HTR-8/SVneo (cell line): ENCODE results near the gene PTPN4.
"Not testable (repeated sequence)": the region's sequence is repeated elsewhere in the genome, so short reads cannot be mapped to it uniquely, and the experiment has no call there.

ENCODE experiments used
- DNase-seq: peaks from one replicate; pipeline ENCODE4 v3.0.0; 2011; ENCODE audit warnings: low spot score, mixed read lengths; ENCODE audit not compliant: insufficient read length
- FAIRE-seq: peaks from 2 replicates; lab custom pipeline; 2011; peaks lifted over from hg19 to GRCh38; lab: Jason Lieb, UNC

The PTPN4 gene

DNA sequence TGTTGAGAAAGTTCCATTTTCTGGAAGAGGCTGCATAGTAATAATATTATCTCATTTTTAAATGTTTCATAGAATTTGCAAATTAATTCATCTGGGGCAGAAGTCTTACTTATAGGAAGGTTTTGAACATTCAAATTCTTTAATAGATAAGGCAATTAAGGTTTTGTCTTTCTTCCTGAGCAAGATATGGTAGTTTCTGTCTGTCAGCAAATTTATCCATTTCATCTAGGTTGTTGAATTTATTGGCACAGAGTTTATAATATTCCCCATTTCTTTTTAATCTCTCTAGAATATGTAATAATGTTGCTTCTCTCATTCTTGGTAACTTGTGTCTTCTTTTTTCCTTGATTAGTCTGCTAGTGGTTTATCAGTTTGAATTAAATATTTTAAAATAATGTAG is 163.0 kb downstream of the PTPN4 start:
- DNase-seq (no peak), FAIRE-seq (no peak)

DNA sequence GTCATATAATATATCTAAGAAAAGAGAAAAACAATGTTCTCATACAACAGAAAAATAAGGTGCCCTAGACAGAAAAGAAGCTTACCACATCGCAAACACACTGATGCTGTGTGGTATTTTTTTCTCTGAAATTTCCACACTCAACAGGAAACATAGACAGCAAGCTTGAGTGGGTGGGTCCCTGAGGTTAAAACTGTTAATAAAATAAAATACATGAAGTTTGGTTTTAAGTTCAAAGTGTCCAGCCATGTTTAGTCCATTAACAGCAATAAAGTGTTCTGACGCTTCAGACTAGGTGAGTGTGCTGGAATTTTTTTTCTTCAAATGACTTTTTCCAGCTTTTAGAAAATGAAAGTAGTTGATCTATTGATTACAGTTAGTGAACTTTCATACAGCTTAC is 169.8 kb downstream of the PTPN4 start:
- DNase-seq: no peak
- FAIRE-seq: no peak

DNA sequence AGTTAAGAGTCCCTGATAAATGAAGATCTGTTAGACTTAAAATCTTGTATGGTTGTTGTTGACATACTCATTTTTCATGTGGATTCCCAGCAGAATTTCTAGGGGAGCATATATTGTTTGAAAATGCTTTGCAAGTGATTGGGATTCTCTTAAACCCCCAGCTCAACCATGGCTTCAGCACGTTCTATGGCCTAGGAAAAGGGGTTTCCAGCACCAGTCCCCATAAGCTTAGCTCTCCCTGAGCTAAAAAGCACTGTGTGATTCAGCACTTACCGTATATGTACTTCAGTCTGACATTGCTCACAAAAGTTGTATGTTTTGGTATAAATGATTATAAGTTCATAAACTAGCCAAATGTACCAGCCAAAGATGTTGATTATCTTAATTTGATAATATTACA is 173.1 kb downstream of the PTPN4 start:
- FAIRE-seq: no peak

DNA sequence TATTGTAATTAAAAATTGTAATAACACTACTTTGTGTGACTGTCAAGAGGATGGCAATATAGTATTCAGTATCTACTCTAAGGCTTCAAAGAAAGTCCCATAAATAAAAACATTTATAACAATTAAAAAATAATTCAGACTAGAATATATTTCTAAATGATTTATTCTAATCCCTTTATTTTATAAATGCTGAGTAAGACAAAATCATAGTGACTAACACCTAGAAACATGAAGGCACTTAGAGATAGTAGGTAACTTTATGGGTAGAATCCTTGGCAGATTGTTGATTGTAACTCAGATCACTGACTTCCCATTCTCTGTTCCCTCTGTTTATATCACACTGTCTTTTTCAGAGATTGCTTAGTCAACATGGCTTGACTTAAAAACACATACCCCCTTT is 174.6 kb downstream of the PTPN4 start:
- DNase-seq: no peak

More for the DNA sequence above, 173.1 kb downstream of the PTPN4 start:
- no peak for DNase-seq

DNA sequence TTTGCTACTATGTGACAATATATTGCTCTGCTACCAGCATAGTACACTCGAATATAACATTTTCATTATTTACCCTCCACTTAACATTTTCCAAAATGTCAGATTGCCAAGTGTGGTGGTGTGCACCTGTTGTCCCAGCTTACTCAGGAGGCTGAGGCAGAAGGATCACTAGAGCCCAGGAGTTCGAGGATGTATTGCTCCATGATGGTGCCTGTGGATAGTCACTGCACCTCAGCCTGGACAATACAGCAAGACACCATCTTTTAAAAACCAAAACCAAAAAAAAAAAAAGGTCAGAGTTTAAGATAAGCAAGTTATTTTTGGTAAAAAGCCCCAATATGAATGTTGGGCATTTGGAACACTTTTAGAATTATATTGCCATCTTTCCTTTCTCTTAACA is 178.0 kb downstream of the PTPN4 start:
- FAIRE-seq: no peak
- DNase-seq: no peak

More for the DNA sequence above, 174.6 kb downstream of the PTPN4 start:
- FAIRE-seq: no peak

DNA sequence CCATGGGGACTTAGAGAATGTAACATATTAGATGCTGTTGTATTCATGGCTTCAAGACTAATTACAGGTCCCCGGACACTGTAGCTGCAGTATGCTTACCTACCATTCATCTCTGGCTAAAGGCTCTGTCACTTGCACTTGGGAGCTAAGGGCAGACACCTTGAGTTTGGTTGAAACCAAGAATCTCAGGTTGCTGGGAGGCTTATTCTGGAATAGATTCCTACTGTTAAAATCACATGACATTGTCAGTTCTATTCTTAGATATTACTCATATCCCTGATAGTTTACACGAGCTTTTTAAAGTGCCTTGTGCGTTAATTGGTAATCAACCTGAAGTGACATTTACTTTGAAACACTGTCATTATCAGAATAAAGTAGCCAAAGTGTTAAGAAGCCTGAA is 180.2 kb downstream of the PTPN4 start:
- no peak for DNase-seq
- FAIRE-seq: no peak

DNA sequence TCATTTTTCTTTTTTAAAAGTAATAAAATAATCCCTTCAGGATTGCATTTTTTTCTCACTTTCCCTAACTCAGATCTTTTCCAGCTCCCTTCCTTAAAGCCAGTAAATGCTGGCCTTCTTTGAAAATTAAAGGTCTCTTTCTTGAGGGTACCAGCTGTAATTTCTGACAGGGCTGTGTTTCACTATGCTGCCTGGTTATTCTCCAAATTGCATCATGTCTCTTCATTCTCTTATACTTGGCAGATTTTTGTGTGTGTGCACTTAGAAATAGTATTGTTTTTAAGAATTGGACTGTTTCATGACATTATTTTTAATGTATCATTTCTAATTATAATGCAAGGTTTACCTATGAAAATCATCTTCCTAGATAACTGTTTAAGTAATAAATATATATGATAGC is 181.1 kb downstream of the PTPN4 start:
- FAIRE-seq (no peak), DNase-seq (no peak)

DNA sequence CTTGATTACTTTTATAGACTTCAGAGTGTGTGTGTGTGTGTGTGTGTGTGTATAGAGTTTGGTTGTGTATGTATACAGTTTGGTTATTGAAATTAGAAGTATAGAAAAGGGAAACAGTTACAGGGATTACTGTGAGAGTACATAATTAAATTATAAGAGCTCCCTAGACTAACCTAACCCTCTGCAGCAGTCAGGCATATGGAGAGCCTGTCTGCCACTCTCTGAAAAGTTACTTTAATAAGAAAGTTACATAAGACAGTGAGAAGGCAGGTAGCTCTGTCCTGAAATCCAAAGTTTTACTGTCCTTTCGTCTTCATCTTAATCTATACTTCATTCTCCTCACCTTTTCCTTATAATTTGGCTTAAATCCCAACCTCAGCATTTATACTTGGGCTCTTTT is 181.7 kb downstream of the PTPN4 start:
- FAIRE-seq: no peak

DNA sequence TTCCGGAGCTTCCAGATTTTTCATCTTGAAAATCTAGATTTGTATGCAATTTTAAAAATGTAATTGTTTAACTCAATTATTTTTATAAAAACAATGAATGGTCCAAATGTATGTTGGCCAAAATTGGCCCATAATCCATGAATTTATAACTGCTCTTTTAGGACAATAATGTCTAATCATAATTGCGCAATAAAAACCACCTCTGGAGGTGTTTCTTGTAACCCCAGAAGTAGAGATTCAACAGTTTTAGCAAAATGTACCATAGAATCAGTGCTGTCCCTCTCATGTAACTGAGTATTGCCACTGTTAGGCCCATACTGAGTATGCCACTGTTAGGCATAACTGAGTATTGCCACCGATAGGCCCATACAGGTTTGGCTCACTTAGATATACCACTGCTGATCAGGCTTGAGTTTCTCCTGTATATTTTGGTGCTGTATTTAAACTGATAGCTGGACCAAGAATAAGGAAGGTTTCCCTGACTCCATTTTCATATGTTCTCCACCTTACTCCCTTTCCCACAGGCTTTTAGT is 182.3 kb downstream of the PTPN4 start:
- FAIRE-seq: no peak

More for the DNA sequence above, 181.7 kb downstream of the PTPN4 start:
- no peak for DNase-seq

DNA sequence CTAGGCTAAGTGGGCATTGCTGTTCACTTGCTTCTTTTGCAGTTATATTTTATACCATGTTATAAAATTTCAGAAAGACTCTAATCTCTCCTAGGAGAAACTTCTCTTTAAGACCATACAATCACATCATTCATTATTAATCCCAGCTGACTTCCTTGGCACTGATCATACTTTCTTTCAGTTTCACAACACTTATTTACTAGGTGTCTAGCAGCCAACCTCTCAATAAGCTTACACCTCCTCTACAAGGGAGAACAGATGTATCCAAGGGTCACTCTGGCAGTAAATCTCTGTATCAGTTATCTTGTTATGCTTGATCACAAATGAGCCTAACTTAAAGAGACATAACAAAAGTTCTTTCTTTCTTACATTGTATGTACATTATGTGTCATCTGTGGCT is 183.3 kb downstream of the PTPN4 start:
- DNase-seq (no peak), FAIRE-seq (no peak)

More for the DNA sequence above, 182.3 kb downstream of the PTPN4 start:
- no peak for DNase-seq

DNA sequence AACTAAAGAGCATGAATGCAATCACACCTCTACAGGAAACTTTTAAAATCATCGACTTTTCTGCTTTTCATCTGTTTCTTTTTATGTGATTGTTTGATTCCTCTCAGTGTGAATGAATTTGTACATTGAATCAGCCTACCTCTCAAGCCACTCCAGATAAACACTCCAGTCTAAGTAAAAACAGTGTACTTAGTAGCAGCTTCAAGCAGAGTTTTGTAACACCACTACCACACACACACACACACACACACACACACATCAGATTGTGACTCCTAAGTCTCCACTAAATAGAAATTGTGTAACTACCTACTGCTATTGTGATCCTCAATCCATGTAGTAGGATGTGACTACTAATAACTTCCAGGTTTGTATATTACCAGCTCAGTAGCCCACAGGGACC is 187.8 kb downstream of the PTPN4 start:
- FAIRE-seq (no peak), DNase-seq (no peak)

DNA sequence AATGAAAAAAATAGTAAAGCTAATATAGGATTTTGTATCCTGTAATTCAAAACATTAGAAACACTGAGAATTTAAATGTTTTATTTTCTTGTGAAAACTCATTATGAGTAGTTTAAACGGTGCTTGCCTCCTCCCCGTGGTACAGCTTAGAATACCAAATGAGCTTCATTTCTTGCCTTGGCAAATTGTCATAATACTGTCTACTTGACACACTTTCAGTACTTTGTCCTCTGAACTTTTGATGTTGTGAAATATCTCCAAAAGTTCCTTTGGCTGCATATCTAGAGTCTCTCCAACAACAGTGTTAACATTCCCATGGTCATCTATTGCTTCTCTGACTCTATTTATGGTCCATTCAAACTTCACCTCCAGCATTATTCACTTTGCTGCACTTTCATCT is 191.2 kb downstream of the PTPN4 start:
- FAIRE-seq: no peak
- no peak for DNase-seq

DNA sequence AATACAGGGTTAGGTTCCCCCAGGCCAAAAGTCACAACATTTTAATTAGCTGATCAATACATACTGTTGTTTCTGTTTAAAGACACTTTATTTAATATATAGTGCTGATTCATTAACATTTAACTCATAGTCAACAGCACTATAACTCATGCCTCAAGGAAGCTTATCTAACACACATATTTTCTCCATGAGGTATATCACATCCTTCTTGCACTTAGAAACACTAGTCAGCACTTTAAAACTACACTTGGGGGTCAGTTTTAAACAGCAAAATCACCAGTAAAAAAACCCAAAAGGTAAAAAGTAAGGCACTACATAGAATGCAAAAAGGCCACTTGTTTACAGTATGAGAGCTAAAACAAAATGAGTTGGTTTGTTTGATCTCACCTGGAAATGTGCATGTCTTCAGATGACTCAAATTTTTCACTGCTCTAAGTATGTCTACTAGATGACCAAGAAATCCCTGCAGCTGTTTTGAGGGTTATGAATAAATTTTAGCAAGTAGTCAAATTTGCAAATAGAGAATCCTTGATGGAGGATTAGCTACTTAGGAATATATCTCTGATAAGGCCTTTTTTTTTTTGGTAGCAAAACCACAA is 199.0 kb downstream of the PTPN4 start:
- FAIRE-seq (no peak), DNase-seq (no peak)

DNA sequence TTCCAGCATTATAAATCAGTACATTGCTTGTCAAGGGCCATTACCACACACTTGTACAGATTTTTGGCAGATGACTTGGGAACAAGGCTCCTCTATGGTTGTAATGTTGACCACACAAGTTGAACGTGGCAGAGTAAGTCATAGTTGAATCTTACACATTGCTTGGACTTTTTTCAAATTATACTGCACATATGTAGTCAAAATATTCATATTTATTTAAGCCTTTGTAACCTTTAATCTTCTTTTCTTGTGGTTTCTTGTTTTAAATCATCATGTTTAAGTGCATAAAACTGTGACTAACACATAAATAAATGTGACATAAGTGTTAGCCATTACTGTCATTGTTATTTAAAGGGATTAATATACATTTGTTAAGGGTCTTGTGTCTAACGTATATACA is 201.1 kb downstream of the PTPN4 start:
- DNase-seq (no peak), FAIRE-seq (no peak)

DNA sequence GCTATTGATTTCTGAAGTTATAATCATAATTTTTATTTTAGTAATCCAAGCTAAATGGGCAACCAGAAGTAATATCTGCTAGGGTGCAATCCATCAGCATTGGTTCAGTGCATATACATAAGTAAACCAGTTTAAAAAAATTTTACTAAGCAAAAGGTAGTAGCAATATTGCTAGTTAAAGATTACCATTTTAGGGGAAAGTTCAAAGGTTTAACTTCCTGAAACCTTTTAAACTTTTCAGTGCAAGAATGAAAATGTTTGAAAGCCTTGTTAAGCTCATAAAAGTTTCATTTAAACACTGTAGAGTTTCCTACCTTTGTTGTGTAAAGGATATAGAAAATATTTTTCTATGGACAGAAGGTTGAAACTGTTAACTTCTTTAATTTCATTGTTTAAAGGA is 222.2 kb downstream of the PTPN4 start:
- FAIRE-seq (no peak), DNase-seq (no peak)

DNA sequence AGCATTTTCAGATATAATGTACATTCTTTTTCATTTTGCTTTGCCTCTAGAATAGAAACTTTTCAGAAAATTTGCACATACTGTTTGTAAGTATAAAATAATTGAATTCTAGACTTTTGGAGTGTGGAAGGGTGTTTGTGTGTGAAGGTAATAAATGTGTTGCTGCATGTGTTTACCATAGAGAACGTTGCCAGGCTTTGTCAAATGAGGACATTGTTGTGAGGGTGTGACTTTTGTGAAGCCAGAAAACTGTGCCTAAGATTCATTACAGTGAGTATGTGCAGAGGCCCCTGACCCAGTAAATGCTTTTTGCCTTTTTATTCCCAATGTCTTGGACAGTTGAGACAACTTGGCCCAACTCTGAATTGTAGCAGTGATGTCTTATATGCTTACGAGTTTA is 222.8 kb downstream of the PTPN4 start:
- FAIRE-seq (no peak), DNase-seq (no peak)

DNA sequence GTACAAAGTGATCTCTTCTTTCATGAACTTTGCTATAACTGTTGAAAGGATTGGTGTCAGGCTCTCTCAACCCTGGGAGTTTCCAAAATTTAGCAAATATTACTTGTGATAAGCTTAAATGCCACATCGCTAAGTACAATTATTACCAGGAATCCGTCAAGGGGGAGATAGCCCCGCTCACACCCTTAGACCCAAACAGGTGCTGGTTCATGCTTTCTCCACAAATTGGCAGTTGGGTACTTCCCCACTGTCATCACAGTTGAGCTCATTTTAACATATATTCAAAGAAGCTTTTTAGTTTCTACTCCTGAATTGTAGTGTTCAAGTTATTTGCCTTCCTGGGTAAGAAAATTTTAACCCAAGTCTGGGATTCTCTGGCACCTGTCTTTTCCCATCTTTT is 223.4 kb downstream of the PTPN4 start:
- DNase-seq (no peak), FAIRE-seq (no peak)

DNA sequence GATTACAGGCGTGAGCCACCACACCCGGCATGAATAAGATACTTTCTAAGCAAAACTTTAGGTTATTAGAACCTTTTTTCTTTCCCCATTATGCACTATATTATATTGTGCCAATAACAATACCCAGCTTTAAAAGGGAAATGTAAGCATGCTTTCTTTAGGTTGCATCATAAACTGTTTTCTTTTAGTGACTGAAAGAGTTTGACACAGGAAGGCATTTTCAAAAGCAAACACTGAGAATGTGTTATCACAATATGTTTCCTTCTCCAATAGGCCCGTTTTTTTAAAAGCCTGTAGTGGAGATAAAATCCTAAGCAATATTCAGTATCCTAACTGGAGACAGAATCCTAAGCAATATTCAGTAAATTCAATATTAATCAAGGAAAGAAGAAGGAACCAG is 236.4 kb downstream of the PTPN4 start:
- DNase-seq (no peak), FAIRE-seq (no peak)

DNA sequence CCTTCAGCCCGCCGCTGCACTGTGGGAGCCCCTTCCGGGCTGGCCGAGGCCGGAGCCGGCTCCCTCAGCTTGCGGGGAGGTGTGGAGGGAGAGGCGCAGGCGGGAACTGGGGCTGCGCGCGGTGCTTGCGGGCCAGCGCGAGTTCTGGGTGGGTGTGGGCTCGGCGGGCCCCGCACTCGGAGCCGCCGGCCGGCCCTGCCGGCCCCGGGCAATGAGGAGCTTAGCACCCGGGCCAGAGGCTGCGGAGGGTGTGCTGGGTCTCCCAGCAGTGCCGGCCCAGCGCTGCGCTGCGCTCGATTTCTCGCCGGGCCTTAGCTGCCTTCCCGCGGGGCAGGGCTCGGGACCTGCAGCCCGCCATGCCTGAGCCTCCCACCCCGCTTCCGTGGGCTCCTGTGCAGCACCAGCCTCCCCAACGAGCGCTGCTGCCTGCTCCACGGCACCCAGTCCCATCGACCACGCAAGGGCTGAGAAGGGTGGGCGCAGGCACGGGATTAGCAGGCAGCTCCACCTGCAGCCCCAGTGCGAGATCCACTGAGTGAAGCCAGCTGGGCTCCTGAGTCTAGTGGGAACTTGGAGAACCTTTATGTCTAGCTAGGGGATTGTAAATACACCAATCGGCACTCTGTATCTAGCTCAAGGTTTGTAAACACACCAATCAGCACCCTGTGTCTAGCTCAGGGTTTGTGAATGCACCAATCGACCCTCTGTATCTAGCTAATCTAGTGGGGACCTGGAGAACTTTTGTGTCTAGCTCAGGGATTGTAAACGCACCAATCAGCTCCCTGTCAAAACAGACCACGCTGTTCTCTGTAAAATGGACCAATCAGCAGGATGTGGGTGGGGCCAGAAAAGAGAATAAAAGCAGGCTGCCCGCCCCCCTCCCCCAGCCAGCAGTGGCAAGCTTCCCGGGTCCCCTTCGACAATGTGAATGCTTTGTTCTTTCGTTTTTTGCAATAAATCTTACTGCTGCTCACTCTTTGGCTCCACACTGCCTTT is 237.5 kb downstream of the PTPN4 start:
- FAIRE-seq, DNase-seq: not testable (repeated sequence)

DNA sequence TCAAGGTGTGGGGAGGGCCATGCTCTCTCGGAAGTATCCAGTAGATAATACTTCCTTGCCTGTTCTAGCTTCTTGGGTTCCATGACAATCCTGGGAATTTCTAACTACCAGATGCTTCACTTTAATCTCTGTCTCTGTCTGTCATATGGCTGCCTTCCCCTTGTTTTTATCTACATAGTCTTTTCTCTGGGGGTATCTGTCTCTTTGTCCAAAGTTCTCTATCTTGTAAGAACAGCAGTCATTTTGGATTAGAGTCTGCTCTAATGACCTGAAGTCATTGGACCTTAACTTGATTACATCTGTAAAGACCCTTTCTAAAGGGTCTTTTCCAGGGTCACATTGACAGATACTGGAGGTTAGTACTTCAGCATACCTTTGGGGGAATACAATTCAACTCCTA is 241.7 kb downstream of the PTPN4 start:
- DNase-seq (no peak), FAIRE-seq (no peak)

DNA sequence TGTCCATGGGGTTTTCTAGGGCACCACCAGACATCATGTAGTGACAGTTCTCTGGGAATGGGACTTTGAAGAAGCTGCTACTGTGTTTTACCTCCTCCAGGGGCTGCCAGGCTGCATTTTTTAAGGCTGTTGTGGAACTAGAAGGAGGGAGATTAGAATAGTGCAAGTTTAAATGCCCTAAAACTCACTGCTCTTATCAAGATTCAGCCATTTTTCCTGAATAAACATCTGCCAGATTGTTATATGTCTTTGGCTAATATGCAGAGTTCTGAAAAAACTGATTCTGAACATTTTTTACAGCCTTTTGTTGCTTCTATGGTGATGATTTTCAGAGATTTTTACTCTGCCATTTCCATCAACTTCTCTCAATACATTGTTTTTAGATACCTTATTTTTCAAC is 244.5 kb downstream of the PTPN4 start:
- FAIRE-seq (no peak), DNase-seq (no peak)
